Measurements from ENCODE around the gene ANXA11.

- TF ChIP-seq, protein P1, sequence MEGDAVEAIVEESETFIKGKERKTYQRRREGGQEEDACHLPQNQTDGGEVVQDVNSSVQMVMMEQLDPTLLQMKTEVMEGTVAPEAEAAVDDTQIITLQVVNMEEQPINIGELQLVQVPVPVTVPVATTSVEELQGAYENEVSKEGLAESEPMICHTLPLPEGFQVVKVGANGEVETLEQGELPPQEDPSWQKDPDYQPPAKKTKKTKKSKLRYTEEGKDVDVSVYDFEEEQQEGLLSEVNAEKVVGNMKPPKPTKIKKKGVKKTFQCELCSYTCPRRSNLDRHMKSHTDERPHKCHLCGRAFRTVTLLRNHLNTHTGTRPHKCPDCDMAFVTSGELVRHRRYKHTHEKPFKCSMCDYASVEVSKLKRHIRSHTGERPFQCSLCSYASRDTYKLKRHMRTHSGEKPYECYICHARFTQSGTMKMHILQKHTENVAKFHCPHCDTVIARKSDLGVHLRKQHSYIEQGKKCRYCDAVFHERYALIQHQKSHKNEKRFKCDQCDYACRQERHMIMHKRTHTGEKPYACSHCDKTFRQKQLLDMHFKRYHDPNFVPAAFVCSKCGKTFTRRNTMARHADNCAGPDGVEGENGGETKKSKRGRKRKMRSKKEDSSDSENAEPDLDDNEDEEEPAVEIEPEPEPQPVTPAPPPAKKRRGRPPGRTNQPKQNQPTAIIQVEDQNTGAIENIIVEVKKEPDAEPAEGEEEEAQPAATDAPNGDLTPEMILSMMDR (IDR thresholded peaks at IDR 0.05) = no peak
- no peak for TF ChIP-seq POLR2A (IDR thresholded peaks at IDR 0.05)
These were observed 66.1 kb downstream of the ANXA11 start for GRCh38 chr10:80139265-80139664.

All from breast epithelium (tissue), 3 donors.